ENCODE measurements around the gene IL12RB1.

The IL12RB1 gene

DNA sequence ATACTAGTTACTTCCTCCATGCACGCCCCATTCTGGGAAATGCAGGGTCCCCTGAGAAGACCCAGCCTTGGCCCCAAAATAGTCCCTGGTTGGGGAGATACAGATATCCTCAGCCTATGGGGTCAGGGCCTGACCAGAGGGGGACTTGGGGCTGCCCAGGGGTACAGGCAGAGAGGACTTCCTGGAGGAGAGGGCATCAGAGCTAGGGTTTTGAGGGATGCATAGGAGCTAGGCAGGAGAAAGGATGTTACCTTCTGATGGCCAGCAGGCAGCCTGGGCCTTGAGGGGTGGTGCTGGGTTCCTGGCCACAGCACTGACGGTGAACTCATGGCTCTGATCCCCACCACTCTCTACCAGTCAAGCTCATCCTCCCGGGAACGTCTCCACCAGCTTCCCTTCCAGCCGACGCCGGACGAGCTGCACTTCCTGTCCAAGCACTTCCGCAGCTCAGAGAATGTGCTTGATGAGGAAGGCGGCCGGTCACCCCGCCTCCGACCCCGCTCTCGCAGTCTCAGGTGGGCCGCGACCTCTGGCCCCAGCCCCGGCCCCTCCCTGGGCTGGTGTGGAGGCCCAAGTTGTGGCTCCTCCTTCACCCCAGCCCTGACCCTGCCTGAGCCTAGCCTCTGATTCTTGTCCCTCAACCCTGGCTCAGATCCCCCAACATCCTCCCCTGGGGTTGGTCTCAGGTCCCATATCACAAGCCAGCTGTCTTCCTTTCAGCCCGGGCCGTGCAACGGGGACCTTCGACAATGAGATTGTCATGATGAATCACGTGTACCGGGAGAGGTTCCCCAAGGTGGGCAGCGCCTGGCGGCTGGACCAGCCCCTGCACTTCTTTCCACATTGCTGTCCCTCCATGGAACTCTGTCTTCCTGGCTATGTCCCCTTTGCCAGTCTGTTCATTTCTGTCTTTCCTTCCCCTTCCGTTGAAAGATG lies 36.4 kb upstream of the IL12RB1 start:
- TF ChIP-seq PAX5 (IDR thresholded peaks at IDR 0.05; ENCODE audit: insufficient read depth, low read length, severe bottlenecking) = no peak
- TF ChIP-seq POLR2A (IDR thresholded peaks at IDR 0.05; ENCODE audit: low read depth, low read length) = no peak
- TF ChIP-seq SPI1 (IDR thresholded peaks at IDR 0.05; ENCODE audit: low read depth, low read length) = no peak
- TF ChIP-seq POLR2AphosphoS5 (IDR thresholded peaks at IDR 0.05; ENCODE audit: low read depth, low read length) = no peak
- TF ChIP-seq POU2F2 (IDR thresholded peaks at IDR 0.05; ENCODE audit: low read depth, low read length) = no peak
- TF ChIP-seq TAF1 (IDR thresholded peaks at IDR 0.05; ENCODE audit: low read depth, low read length) = no peak
- no peak for FAIRE-seq
- no peak for DNase-seq (ENCODE audit: insufficient read length, low spot score)

DNA sequence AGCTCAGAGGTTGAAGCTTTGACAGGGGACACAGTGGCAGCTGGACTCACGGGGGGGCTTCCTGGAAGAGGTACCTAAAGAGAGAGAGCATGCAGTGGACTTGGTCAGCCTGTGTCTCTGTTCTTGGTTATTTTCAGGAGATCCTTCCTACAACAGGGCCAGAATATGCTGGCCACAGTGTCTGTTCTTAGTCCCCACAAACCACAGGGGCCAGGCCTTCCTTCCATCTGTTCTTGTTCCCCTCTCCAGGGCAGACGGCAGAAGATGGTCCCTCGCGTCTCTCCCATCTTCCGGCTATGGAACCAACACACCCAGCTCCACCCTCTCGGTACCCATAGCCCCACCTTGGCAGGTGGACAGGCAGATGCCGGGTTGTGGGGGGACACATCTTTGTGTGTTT lies 35.7 kb upstream of the IL12RB1 start:
- TF ChIP-seq TAF1 (IDR thresholded peaks at IDR 0.05; ENCODE audit: low read depth, low read length) (no peak), PAX5 (IDR thresholded peaks at IDR 0.05; ENCODE audit: insufficient read depth, low read length, severe bottlenecking) (no peak), POU2F2 (IDR thresholded peaks at IDR 0.05; ENCODE audit: low read depth, low read length) (no peak), POLR2A (IDR thresholded peaks at IDR 0.05; ENCODE audit: low read depth, low read length) (no peak), SPI1 (IDR thresholded peaks at IDR 0.05; ENCODE audit: low read depth, low read length) (no peak), POLR2AphosphoS5 (IDR thresholded peaks at IDR 0.05; ENCODE audit: low read depth, low read length) (no peak)
- no peak for FAIRE-seq
- DNase-seq (ENCODE audit: insufficient read length, low spot score) = no peak

DNA sequence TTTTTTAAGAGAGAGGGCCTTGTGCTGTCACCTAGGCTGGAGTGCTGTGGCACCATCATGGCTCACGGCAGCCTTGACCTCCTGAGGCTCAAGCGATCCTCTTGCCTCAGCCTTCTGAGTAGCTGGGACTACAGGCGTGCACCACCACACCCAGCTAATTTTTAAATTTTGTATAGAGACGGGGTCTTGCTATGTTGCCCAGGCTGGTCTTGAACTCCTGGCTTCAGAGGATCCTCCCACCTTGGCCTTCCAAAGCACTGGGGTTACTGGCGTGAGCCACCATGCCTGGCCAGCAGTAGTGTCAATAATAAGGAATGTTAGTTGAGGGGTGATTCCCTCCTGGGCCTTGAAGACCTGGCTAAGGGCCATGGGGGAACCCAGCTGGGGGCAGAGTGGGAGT lies 34.4 kb upstream of the IL12RB1 start:
- no peak for FAIRE-seq
- TF ChIP-seq POU2F2 (IDR thresholded peaks at IDR 0.05; ENCODE audit: low read depth, low read length) (no peak), TAF1 (IDR thresholded peaks at IDR 0.05; ENCODE audit: low read depth, low read length) (no peak), POLR2AphosphoS5 (IDR thresholded peaks at IDR 0.05; ENCODE audit: low read depth, low read length) (no peak), SPI1 (IDR thresholded peaks at IDR 0.05; ENCODE audit: low read depth, low read length) (no peak), PAX5 (IDR thresholded peaks at IDR 0.05; ENCODE audit: insufficient read depth, low read length, severe bottlenecking) (no peak), POLR2A (IDR thresholded peaks at IDR 0.05; ENCODE audit: low read depth, low read length) (no peak)

DNA sequence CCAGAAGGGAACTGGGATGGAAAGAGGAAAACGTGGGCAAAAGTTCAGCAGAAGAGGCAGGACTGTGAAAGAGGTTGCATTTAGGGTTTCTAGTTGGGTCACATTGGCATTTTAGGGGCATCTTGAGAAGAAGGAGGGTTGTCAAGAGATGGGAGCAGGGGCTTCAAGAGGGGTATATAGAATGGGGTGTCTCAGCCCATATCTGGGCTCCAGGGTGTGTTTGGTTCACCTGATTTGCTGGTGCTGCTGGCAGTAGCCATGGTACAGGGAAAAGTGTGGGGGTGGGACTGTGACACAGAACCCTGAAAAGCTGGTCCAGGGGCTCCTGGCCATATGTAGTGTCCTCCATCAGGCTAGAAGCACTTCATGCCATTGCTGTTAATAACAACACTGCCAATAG lies 33.4 kb upstream of the IL12RB1 start:
- FAIRE-seq (no peak), DNase-seq (ENCODE audit: insufficient read length, low spot score) (no peak)
- no peak for TF ChIP-seq PAX5 (IDR thresholded peaks at IDR 0.05; ENCODE audit: insufficient read depth, low read length, severe bottlenecking)
- TF ChIP-seq POLR2AphosphoS5 (IDR thresholded peaks at IDR 0.05; ENCODE audit: low read depth, low read length) = no peak
- no peak for TF ChIP-seq POLR2A (IDR thresholded peaks at IDR 0.05; ENCODE audit: low read depth, low read length)
- TF ChIP-seq SPI1 (IDR thresholded peaks at IDR 0.05; ENCODE audit: low read depth, low read length) = no peak
- TF ChIP-seq POU2F2 (IDR thresholded peaks at IDR 0.05; ENCODE audit: low read depth, low read length) = no peak
- no peak for TF ChIP-seq TAF1 (IDR thresholded peaks at IDR 0.05; ENCODE audit: low read depth, low read length)

More for the DNA sequence above, 34.4 kb upstream of the IL12RB1 start:
- no peak for DNase-seq (ENCODE audit: insufficient read length, low spot score)

DNA sequence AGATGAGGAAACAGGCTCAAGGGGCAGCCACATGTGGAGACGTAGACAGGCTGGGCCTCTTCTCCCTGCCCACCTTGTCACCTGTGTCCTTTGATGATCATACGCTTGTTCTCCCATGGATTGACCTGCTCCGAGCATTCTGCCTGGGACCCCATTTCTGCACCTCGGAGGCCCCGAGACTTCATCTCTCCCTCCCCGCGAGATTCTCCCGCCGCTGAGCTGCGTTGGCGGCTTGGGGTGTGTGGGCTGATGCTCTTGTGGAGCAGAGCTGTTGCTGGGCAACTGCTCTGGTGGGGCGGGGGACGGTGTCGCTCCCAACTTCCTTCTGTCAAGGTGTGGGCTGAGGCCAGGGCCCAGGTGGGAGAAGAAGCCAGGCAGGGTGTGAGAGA lies 33.0 kb upstream of the IL12RB1 start:
- DNase-seq (ENCODE audit: insufficient read length, low spot score) = no peak
- TF ChIP-seq SPI1 (IDR thresholded peaks at IDR 0.05; ENCODE audit: low read depth, low read length) (no peak), POLR2A (IDR thresholded peaks at IDR 0.05; ENCODE audit: low read depth, low read length) (no peak), PAX5 (IDR thresholded peaks at IDR 0.05; ENCODE audit: insufficient read depth, low read length, severe bottlenecking) (no peak), POU2F2 (IDR thresholded peaks at IDR 0.05; ENCODE audit: low read depth, low read length) (no peak), POLR2AphosphoS5 (IDR thresholded peaks at IDR 0.05; ENCODE audit: low read depth, low read length) (no peak), TAF1 (IDR thresholded peaks at IDR 0.05; ENCODE audit: low read depth, low read length) (no peak)
- peak; percentile 26 for FAIRE-seq

DNA sequence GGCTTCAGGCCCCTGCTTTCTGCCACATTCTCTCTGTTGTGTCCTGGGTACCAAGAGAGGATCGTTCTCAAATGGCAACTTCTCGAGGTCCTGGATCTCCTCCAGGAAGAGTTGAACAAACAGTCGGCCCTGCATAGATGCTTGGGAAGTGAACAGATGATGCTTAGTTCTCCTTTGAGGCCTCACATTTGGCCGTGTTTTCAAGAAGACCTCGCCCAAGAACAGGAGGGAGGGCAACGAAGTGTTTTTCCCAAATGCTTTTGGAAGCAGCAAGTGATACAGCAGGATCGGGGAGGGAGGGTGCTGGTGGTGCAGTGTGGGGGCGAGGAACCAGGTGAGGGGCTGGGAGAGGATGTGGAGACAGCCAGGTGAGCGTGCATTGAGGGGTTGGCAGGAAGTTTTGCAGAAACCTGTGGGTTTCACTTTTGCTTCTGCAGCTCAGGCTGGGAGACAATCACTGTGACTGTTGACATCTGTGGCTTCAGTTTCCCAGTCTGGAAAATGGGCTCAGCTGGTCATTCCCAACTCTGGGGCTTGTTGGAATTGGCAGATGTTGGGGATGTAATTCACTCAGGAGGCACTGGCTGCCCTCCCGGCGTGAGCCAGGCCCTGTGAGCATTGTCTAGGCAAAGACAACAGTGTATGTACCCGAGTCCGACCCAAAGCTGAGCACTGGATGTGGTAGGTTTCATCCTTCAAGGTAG lies 32.4 kb upstream of the IL12RB1 start:
- TF ChIP-seq POU2F2 (IDR thresholded peaks at IDR 0.05; ENCODE audit: low read depth, low read length) (no peak), POLR2AphosphoS5 (IDR thresholded peaks at IDR 0.05; ENCODE audit: low read depth, low read length) (no peak), PAX5 (IDR thresholded peaks at IDR 0.05; ENCODE audit: insufficient read depth, low read length, severe bottlenecking) (no peak), SPI1 (IDR thresholded peaks at IDR 0.05; ENCODE audit: low read depth, low read length) (no peak), POLR2A (IDR thresholded peaks at IDR 0.05; ENCODE audit: low read depth, low read length) (no peak), TAF1 (IDR thresholded peaks at IDR 0.05; ENCODE audit: low read depth, low read length) (no peak)
- DNase-seq (ENCODE audit: insufficient read length, low spot score) (peak; percentile 64), FAIRE-seq (peak; percentile 96)

DNA sequence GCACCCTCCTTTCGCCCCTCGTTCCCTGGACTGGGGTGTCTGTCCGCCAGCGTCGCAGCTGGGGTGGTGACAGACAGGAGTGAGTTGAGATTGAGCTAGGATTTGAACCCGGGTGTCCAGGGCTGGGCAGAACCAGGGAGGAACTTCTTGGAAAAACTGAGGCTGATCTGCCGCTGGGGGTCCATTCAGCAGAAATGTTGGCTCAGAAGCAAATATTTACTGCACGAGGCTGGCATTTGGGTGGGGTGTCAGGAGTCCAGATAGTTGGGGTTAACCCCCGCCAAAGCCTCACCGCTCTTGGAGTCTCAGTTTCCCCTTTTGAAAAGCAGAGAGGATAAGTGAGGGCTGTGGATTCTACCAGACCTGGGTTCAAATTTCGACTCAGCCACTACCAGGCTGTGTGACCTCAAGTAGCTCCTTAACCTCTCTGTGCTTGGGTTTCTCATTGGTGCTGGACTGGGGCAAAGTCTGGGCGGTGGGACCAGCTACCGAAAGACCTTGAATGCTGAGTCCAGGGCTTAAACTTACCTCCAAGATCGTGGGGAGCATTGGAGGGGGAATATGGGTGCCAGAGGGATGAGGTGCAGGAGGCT lies 31.8 kb upstream of the IL12RB1 start:
- FAIRE-seq (no peak), DNase-seq (ENCODE audit: insufficient read length, low spot score) (no peak)
- TF ChIP-seq SPI1 (IDR thresholded peaks at IDR 0.05; ENCODE audit: low read depth, low read length) = no peak
- TF ChIP-seq POLR2A (IDR thresholded peaks at IDR 0.05; ENCODE audit: low read depth, low read length) = no peak

DNA sequence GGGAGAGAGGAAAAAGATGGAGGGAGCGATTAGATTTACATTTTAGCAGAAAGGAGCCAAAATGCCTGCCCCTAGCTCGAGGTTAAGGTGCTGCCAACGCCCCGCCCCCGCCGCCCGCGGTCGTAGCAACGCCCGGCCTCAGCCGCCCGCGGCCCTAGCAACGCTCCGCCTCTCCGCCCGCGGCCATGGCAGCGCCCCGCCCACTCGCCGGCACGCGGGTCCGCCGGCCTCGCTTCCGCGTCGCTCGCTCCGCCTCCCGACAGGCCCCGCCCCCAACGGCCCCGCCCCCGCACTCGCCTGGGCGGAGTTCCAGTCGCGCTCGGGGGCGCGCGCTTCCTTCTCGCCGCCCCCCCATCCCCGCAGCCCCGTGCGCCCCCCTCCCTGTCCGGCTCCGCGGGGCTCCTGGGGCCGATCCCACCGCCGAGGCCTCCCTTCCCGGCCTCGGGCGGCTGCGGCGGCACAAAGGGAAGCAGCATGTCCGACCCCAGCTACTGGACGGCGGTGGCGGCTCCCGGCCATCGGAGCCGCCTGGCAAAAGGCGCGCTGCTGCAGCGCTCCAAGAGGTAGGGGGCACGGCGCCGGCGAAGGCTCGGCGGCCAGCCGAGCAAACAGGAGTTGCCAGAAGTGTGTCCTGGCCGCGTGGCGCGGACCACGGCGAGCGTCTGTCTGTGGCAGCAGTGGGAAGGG lies 31.1 kb upstream of the IL12RB1 start:
- FAIRE-seq = peak; percentile 99
- DNase-seq (ENCODE audit: insufficient read length, low spot score) = peak; percentile 99
- no peak for TF ChIP-seq PAX5 (IDR thresholded peaks at IDR 0.05; ENCODE audit: insufficient read depth, low read length, severe bottlenecking)
- no peak for TF ChIP-seq POLR2A (IDR thresholded peaks at IDR 0.05; ENCODE audit: low read depth, low read length)
- TF ChIP-seq POLR2AphosphoS5 (IDR thresholded peaks at IDR 0.05; ENCODE audit: low read depth, low read length) = no peak
- no peak for TF ChIP-seq POU2F2 (IDR thresholded peaks at IDR 0.05; ENCODE audit: low read depth, low read length)
- no peak for TF ChIP-seq TAF1 (IDR thresholded peaks at IDR 0.05; ENCODE audit: low read depth, low read length)
- TF ChIP-seq SPI1 (IDR thresholded peaks at IDR 0.05; ENCODE audit: low read depth, low read length) = no peak

DNA sequence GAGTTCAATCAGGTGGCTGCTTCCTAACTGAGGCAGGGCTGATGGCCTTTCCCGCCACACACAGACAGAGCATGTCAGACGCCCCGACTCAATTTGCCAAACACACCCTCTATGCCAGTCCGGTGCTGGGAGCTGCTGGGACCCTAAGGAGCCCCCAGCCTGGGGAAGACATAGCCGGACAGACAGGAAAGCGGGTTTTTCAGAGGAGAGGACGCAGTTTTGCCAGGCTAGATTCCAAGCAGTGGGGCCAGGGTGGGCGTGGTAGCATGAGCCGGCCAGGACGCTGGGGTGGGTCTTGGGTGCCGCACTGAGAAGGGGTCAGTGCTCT lies 30.6 kb upstream of the IL12RB1 start:
- TF ChIP-seq POLR2A (IDR thresholded peaks at IDR 0.05; ENCODE audit: low read depth, low read length) (no peak), POLR2AphosphoS5 (IDR thresholded peaks at IDR 0.05; ENCODE audit: low read depth, low read length) (no peak), TAF1 (IDR thresholded peaks at IDR 0.05; ENCODE audit: low read depth, low read length) (no peak), POU2F2 (IDR thresholded peaks at IDR 0.05; ENCODE audit: low read depth, low read length) (no peak), PAX5 (IDR thresholded peaks at IDR 0.05; ENCODE audit: insufficient read depth, low read length, severe bottlenecking) (no peak), SPI1 (IDR thresholded peaks at IDR 0.05; ENCODE audit: low read depth, low read length) (no peak)
- DNase-seq (ENCODE audit: insufficient read length, low spot score) = no peak
- no peak for FAIRE-seq

All from GM12891 (cell line).